ENCODE measurements around the gene PPP2R5C. TPM values are rescaled to one million over a fixed set of nuclear protein-coding genes. Genes with fewer than 3 reads are reported as not detected.

PPP2R5C gene
- total RNA-seq, 1 experiment from 2014 or later = 80.3 TPM

DNA sequence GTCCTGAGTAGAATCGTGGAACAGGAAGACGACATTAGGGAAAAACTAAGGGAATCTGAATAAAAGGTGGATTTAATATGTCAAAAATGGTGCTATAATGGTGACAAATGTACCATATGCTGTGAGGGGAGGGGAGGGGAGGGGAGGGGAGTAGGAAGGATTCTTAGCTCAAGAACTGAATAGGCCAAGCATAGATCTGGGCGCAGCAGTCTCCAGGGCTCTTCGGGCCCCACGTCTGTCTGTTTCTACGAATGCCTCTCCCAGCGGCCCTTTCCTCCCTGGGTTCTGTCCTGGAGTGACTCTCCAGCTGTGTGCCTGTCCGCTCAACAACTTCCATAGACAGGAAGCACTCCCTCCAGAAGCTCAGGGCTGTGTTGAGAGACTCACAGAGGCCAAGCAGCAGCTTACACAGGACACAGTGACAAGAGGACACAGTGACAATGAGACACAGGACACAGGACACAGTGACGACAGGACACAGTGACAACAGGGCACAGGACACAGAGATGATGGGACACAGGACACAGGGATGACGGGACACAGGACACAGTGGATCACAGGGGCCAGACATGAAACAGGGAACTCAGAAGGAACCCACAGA lies 42.4 kb upstream of the PPP2R5C start:
- H3K36me3 ChIP-seq (ENCODE audit: control insufficient read depth, insufficient read depth, low read length) = no peaks in the 10 kb centered on the region
- no peak for DNase-seq (ENCODE audit: low read depth, low spot score)
- intact Hi-C loops (cut with micrococcal nuclease; ENCODE audit: unreplicated experiment) = no loop called here
- no TSS peak for BruUV-seq (replicated peaks)
- H3K4me1 ChIP-seq (ENCODE audit: control insufficient read depth, insufficient read depth, low read length) = no peaks in the 10 kb centered on the region
- TF ChIP-seq POLR2AphosphoS5 (IDR thresholded peaks at IDR 0.05; ENCODE audit: low read depth, low read length) = no peak
- TF ChIP-seq SIN3A (IDR thresholded peaks at IDR 0.05; ENCODE audit: borderline replicate concordance, insufficient read depth, low read depth, low read length) = no peak
- no peak for TF ChIP-seq TCF7L2 (IDR thresholded peaks at IDR 0.05; ENCODE audit: low read depth, low read length)
- TF ChIP-seq REST (IDR thresholded peaks at IDR 0.05; ENCODE audit: insufficient read depth in 1 of 2, low read depth in 2 of 2, low read length in 1 of 2) = no peak
- no peak for TF ChIP-seq CTCF (IDR thresholded peaks at IDR 0.05)
- ATAC-seq = no peak
- H3K4me3 ChIP-seq (ENCODE audit: low read depth in 2 of 2, low read length in 2 of 2) = no peak overlapping the region
- no peak overlapping the region for H3K27ac ChIP-seq (ENCODE audit: low read length)
- ChIA-PET CTCF (no interaction called here), POLR2A (interaction anchor here (1.0 kb wide), 1 partner anchor 12 kb away, joined by 3 read pairs; no protein-coding TSS in a partner anchor)
- H3K9me3 ChIP-seq (ENCODE audit: control insufficient read depth, insufficient read depth, low read depth, low read length) = no peaks in the 10 kb centered on the region
- in situ Hi-C loops (cut with HindIII; ENCODE audit: low pct_unique_long_range_greater_than_20kb, low sequenced_read_pairs) = no loop called here
- no peaks in the 10 kb centered on the region for H3K27me3 ChIP-seq (ENCODE audit: control insufficient read depth, insufficient read depth, low read length)

GRCh38 chr14:101719708-101720107 lies 41.8 kb upstream of the PPP2R5C start:
- Histone ChIP-seq H3K4me3 (ENCODE audit: low read depth in 2 of 2, low read length in 2 of 2) (no peak overlapping the region), H3K36me3 (ENCODE audit: control insufficient read depth, insufficient read depth, low read length) (no peaks in the 10 kb centered on the region), H3K9me3 (ENCODE audit: control insufficient read depth, insufficient read depth, low read depth, low read length) (no peaks in the 10 kb centered on the region), H3K27me3 (ENCODE audit: control insufficient read depth, insufficient read depth, low read length) (no peaks in the 10 kb centered on the region), H3K27ac (ENCODE audit: low read length) (no peak overlapping the region), H3K4me1 (ENCODE audit: control insufficient read depth, insufficient read depth, low read length) (no peaks in the 10 kb centered on the region)
- no peak for ATAC-seq
- CTCF ChIA-PET = no interaction called here
- DNase-seq (ENCODE audit: low read depth, low spot score) = no peak
- BruUV-seq (replicated peaks) = no TSS peak
- POLR2A ChIA-PET = interaction anchor here (1.0 kb wide), 1 partner anchor 13 kb away, joined by 3 read pairs; no protein-coding TSS in a partner anchor
- TF ChIP-seq SIN3A (IDR thresholded peaks at IDR 0.05; ENCODE audit: borderline replicate concordance, insufficient read depth, low read depth, low read length) (no peak), REST (IDR thresholded peaks at IDR 0.05; ENCODE audit: insufficient read depth in 1 of 2, low read depth in 2 of 2, low read length in 1 of 2) (no peak), TCF7L2 (IDR thresholded peaks at IDR 0.05; ENCODE audit: low read depth, low read length) (no peak), POLR2AphosphoS5 (IDR thresholded peaks at IDR 0.05; ENCODE audit: low read depth, low read length) (no peak), CTCF (IDR thresholded peaks at IDR 0.05) (no peak)
- intact Hi-C loops (cut with micrococcal nuclease; ENCODE audit: unreplicated experiment) (no loop called here), in situ Hi-C loops (cut with HindIII; ENCODE audit: low pct_unique_long_range_greater_than_20kb, low sequenced_read_pairs) (no loop called here)
